Astrocyte of the spinal cord (primary cell): ENCODE measurements around the gene ADAMTSL1.

Experiments
- DNase-seq: peaks from one replicate; pipeline ENCODE4 v3.0.0; 2011; ENCODE audit warnings: low read depth, low spot score
- H3K4me3 ChIP-seq: 2 replicates; pipeline ENCODE4 v1.5.1; 2011; ENCODE audit warnings: low read depth, mild to moderate bottlenecking, low read length, moderate library complexity
- CTCF ChIP-seq: IDR thresholded peaks from 2 replicates; pipeline ENCODE4 v1.5.1; 2012; ENCODE audit warnings: low read depth, mild to moderate bottlenecking, low read length, inconsistent platforms
- in situ Hi-C: cut with HindIII; loops from 2 replicates; pipeline ENCODE4 v1.10.0; 2017; ENCODE audit warnings: low sequenced_read_pairs

ADAMTSL1 gene

GRCh38 chr9:18717759-18718158, 243.8 kb downstream of the ADAMTSL1 start:
- H3K4me3 ChIP-seq = no peak overlapping the region
- no peak for DNase-seq
- TF ChIP-seq CTCF = no peak
- in situ Hi-C loops = no loop called here

- no peak for TF ChIP-seq CTCF
- in situ Hi-C loops = no loop called here
- H3K4me3 ChIP-seq = no peak overlapping the region
- DNase-seq = no peak
Observed at GRCh38 chr9:18718393-18718792, 244.4 kb downstream of the ADAMTSL1 start.

- no peak for DNase-seq
- H3K4me3 ChIP-seq = no peak overlapping the region
- in situ Hi-C loops = no loop called here
- no peak for TF ChIP-seq CTCF
Observed at GRCh38 chr9:18718932-18719331, 245.0 kb downstream of the ADAMTSL1 start.

GRCh38 chr9:18720691-18721090, 246.7 kb downstream of the ADAMTSL1 start:
- TF ChIP-seq CTCF = no peak
- in situ Hi-C loops = no loop called here
- H3K4me3 ChIP-seq = no peak overlapping the region
- peak; percentile 58 for DNase-seq

- in situ Hi-C loops = no loop called here
- TF ChIP-seq CTCF = no peak
- DNase-seq = no peak
- H3K4me3 ChIP-seq = no peak overlapping the region
Observed at GRCh38 chr9:18721267-18721994, 247.5 kb downstream of the ADAMTSL1 start.

- no peak for DNase-seq
- in situ Hi-C loops = no loop called here
- TF ChIP-seq CTCF = no peak
- no peak overlapping the region for H3K4me3 ChIP-seq
Observed at GRCh38 chr9:18721995-18722310, 248.0 kb downstream of the ADAMTSL1 start.
